HCT116 (cell line): Measurements from ENCODE around the gene PIP4P1.

Experiments used
- EZH2phosphoT487 ChIP-seq: fragments of 200-600 bp; IDR thresholded peaks from 2 replicates; pipeline ENCODE4 v1.6.1; 2018; ENCODE audit warnings: antibody characterized with exemption, borderline replicate concordance
- MAX ChIP-seq: IDR thresholded peaks from 2 replicates; pipeline ENCODE4 v1.6.1; 2012
- POLR2A ChIP-seq: IDR thresholded peaks from 2 replicates; pipeline ENCODE4 v1.7.0; 2011; ENCODE audit warnings: borderline replicate concordance; ENCODE audit not compliant: insufficient read depth, insufficient read length; ENCODE audit errors: extremely low read depth
- SRF ChIP-seq: IDR thresholded peaks from 2 replicates; pipeline ENCODE4 v1.6.1; 2012; ENCODE audit warnings: low read depth
- YY1 ChIP-seq: IDR thresholded peaks from 2 replicates; pipeline ENCODE4 v1.6.1; 2011; ENCODE audit warnings: low read length, low read depth, moderate library complexity, mild to moderate bottlenecking; ENCODE audit not compliant: insufficient replicate concordance; ENCODE audit errors: extremely low read depth
- TF ChIP-seq, protein P1 (sequence below), 3 experiments: fragments of 200-600 bp in 1 of 3; sonication (generic) in 1 of 3; IDR thresholded peaks in 2 of 3; conservative IDR thresholded peaks in 1 of 3; 2 replicates each; pipeline ENCODE4 v1.5.1; 2012 to 2017; ENCODE audit warnings: low read depth in 2 of 3, low read length in 2 of 3, antibody characterized with exemption in 1 of 3, borderline replicate concordance in 1 of 3, control low read depth in 1 of 3, mild to moderate bottlenecking in 1 of 3, mixed read lengths in 1 of 3, mixed run types in 1 of 3, moderate library complexity in 1 of 3; ENCODE audit not compliant: insufficient read depth in 1 of 3
- TF ChIP-seq, protein P2 (sequence below): IDR thresholded peaks from 2 replicates; pipeline ENCODE4 v1.6.1; 2012; ENCODE audit warnings: low read depth

DNA sequence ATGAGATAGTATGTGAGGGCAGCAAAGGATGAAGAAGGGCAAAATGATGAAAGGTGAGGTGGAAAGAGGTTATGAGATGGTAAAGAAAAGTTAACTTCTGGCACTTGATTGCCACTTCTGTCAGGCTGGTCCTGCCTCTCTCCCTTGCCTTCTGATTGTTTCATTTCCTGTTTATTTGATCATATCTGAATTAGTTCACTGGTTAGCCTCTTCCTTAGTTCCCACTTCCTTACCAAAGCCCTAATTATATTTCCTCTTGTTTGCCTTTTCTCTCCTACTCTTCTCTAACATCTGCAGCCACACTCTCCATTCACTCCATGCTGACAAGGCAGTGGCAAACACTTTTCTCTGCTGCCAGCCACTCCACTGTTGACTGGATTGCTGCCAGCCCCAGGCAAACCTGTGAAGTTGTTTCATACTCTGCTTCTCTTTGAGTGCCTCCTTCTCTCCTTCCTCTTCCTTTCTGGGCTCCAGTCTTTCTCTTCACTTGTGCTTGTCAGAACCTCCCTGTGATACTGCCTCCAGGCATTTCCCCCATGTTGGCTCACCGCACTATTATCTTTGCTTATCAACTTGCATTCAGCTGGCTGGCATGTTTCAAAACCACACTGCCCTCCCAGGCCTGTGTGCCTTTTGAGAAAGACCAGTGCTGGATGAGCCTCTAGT, 16.1 kb upstream of the PIP4P1 start:
- TF ChIP-seq YY1: no peak
- no peak for TF ChIP-seq MAX
- TF ChIP-seq, protein P1, sequence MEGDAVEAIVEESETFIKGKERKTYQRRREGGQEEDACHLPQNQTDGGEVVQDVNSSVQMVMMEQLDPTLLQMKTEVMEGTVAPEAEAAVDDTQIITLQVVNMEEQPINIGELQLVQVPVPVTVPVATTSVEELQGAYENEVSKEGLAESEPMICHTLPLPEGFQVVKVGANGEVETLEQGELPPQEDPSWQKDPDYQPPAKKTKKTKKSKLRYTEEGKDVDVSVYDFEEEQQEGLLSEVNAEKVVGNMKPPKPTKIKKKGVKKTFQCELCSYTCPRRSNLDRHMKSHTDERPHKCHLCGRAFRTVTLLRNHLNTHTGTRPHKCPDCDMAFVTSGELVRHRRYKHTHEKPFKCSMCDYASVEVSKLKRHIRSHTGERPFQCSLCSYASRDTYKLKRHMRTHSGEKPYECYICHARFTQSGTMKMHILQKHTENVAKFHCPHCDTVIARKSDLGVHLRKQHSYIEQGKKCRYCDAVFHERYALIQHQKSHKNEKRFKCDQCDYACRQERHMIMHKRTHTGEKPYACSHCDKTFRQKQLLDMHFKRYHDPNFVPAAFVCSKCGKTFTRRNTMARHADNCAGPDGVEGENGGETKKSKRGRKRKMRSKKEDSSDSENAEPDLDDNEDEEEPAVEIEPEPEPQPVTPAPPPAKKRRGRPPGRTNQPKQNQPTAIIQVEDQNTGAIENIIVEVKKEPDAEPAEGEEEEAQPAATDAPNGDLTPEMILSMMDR (IDR thresholded peaks at IDR 0.05 in 2 of 3, conservative IDR thresholded peaks at IDR 0.05 in 1 of 3; ENCODE audit: borderline replicate concordance in 1 of 3, insufficient read depth in 1 of 3, low read depth in 2 of 3, low read length in 2 of 3): no peak
- no peak for TF ChIP-seq POLR2A
- TF ChIP-seq SRF: no peak
- no peak for TF ChIP-seq EZH2phosphoT487
- TF ChIP-seq, protein P2, sequence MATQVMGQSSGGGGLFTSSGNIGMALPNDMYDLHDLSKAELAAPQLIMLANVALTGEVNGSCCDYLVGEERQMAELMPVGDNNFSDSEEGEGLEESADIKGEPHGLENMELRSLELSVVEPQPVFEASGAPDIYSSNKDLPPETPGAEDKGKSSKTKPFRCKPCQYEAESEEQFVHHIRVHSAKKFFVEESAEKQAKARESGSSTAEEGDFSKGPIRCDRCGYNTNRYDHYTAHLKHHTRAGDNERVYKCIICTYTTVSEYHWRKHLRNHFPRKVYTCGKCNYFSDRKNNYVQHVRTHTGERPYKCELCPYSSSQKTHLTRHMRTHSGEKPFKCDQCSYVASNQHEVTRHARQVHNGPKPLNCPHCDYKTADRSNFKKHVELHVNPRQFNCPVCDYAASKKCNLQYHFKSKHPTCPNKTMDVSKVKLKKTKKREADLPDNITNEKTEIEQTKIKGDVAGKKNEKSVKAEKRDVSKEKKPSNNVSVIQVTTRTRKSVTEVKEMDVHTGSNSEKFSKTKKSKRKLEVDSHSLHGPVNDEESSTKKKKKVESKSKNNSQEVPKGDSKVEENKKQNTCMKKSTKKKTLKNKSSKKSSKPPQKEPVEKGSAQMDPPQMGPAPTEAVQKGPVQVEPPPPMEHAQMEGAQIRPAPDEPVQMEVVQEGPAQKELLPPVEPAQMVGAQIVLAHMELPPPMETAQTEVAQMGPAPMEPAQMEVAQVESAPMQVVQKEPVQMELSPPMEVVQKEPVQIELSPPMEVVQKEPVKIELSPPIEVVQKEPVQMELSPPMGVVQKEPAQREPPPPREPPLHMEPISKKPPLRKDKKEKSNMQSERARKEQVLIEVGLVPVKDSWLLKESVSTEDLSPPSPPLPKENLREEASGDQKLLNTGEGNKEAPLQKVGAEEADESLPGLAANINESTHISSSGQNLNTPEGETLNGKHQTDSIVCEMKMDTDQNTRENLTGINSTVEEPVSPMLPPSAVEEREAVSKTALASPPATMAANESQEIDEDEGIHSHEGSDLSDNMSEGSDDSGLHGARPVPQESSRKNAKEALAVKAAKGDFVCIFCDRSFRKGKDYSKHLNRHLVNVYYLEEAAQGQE: no peak
